ENCODE data around the gene MED10.

MED10 gene

DNA sequence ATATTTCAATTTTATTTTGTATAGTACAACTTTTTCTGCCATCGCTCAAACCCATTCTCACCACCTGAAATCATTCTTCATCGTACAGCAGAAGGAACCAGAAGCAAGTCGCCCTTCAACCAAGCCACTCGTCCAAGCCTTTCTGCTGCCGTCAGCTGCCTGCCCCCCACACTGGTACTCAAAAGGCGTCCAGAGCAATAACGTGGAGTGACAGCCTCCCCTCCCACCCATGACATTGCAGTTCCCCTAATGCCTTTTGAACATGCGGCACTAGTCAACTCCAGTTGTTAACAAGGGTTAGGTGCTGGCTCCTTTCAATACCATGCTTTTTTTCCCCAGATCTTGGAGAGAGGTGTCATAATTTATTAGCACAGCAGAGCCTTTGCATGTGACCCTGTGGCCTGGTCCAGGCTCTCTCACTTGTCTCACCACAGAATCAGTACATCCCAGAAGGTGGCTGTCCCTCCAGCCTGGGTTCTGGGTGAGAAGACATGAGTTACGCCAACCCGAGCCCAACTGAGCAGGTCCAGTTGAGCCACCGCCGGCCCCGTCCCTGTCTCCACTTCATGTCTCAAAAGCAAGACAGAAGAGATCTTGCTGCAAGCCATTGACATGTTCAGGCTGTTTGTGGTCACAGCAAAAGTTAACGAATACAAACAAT is 20.4 kb upstream of the MED10 start:
- DNase-seq (ENCODE audit: low read depth): no peak

DNA sequence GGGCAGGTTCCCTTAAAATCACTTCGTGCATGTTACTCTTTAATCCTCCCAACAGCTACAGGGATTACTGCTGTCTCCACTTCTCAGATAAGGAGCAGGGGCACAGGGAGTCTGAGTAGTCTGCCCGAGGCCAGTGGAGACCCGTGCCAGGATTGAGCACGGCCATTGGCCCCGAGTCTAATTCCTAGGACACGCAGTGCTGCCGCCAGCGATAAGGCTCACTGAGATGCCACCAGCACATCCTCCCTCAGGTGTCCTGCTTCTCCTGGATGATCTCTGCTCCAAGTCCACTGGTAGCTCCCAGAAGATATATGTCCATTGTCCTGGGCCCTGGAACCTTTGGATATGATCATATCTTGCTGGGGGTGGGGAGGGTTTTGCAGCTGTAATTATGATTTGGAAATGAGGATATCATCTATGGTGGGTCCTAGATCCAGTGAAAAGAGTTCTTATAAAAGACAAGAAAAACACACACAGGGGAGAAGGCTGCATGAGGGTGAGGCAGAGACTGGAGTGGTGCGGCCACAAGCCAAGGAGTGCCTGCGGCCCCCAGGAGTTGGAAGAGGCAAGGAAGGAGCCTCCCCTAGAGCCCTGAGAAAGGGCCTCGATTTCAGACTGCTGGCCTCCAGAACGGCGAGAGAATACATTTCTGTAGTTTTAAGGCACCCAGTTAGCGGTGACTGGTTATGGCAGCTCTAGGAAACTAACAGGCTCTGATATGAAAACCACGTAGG is 19.4 kb upstream of the MED10 start:
- DNase-seq (ENCODE audit: low read depth): no peak

DNA sequence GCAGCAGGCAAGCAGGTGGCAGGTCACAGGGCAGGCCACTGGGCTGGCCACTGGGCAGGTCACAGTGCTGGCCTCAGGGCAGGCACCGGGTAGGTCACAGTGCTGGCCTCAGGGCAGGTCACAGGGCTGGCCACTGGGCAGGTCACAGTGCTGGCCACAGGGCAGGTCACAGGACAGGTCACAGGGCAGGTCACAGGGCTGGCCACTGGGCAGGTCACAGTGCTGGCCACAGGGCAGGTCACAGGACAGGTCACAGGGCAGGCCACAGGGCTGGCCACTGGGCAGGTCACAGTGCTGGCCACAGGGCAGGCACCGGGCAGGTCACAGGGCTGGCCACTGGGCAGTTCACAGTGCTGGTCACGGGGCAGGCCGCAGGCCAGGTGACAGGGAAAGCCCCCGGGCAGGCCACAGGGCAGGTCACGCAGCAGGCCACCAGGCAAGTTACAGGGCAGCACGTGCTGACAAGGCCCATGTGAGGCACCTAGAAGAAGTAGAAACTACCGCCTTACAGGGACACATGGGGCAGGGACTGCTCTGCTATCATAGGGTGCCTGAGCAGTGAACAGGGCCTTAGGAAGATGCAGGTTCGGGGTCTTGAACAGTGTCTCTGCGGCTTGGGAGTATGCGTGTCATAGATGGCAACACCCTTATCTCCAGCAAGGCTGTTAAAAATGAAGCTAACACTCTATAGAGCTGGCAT is 18.6 kb upstream of the MED10 start:
- no peak for DNase-seq (ENCODE audit: low read depth)

DNA sequence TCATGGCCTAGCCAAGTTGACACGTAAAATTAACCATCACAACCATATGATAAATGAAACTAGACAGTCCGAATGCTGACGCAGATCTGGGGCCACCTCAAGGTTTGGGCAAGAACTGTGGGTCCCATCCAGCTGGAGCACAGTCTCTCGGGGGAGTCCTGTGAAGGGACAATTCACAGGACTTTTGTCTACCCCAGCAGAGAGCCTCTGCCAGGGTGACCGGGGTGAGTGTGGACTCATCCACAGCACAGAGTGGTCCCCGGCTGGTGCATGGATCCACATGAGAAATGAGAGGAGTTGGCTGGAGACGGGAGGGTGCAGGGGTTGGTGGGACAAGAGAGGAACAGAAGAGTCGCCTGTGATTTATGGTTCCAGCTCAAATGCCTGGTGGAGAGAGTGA is 17.7 kb upstream of the MED10 start:
- no peak for DNase-seq (ENCODE audit: low read depth)

DNA sequence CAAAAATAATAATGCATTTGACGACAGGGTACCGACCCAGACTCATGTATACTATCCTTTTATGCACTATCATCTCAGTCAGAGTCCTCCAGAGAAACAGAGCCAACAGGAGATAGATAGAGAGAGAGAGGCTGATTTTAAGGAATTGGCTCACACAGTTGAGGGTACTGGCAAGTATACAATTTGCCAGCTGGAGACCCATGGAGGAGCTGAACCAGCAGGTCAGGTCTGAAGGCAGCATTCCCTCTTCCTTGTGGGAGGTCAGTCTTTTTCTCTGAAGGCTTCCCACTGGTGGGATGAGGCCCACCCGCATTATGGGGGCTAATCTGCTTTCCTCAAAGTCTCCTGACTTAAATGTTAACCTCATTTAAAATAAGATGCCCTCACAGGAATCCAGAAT is 17.3 kb upstream of the MED10 start:
- no peak for DNase-seq (ENCODE audit: low read depth)

DNA sequence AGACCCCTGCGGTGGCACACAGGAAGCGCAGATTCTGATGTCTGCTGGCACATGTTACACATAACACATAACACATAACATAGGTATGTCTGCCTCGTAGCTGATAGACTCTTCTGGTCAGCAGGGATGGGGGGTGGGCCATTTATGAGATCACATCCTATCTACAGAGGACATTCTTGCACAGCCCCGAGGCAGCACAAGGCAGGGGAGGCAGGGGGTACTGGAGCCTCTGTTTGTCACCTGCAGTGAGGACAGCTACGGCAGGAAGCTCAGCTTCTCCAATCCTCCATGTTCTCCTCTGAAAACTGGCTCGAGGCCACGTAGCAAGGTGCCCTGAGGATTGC is 16.7 kb upstream of the MED10 start:
- DNase-seq (ENCODE audit: low read depth): no peak

DNA sequence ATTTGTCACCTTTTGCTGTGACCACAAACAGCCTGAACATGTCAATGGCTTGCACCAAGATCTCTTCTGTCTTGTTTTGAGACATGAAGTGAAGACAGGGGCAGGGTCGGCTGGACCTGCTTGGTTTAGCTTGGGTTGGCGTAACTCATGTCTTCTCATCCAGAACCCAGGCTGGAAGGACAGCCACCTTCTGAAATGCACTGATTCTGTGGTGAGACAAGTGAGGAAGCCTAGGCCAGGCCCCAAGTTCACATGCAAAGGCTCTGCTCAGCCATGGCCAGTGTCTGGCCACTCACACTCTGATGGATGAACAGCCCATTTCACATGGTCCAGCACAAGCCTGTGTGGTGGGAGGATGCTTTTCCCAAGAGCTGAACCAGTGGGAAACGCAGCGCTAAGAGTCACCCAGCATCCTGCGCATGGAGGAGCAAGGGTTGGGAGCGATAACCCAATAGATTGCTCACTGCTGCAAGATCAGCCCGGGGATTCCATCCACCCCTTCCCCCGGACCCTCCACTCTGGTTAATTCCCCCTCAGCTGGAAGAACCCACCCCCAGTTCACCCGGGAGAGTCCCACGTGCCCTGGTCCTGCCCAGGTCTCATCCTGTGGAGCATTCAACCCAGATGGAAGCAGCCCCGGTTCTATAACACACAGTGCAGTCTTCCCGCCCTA is 16.2 kb upstream of the MED10 start:
- no peak for DNase-seq (ENCODE audit: low read depth)

DNA sequence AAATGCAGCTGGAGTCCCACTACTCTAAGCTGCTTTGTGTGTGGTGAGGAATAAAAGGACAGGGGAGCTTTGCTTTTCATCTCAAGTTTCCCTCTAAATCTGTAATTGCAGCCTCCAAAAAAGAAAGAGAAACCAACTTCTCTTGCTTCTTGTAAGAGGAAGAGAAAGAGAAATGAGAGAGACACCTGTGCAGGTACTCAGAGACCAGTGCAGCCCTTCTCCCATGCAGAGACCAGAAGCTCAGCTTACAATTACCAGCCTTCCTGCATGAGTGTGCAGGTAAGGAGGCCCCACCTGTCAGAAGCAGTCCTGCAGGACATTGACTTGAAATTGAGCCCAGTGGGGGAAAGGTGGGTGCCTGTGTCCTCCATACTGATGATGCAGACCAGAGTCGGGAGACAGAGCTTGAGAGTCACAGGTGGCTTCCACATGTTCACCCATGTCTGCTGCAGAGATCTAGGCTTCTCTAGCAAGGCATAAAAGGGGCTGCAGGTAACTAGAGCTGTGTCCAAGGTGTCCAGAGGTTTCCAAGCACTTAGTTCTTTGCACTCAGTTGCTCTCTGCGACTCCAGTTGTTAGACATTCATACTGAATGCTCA is 15.3 kb upstream of the MED10 start:
- no peak for DNase-seq (ENCODE audit: low read depth)

DNA sequence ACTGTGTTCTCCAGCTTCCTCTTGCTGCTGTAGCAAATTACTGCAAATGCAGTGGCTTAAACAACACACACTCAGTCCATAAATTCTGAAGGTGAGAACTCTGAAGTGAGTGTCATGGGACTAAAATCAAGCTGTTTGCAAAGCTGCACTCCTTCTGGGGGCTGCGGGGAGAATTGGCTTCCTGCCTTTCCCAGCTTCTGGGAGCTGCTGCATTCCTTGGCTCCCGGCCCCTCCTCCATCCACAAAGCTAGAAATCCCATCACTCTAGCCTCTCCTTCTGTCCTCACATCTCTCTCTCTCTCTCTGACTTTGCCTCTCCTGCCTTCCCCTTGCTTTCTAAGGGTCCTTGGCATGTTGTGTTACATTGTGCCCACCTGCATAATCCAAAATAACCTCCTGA is 14.2 kb upstream of the MED10 start:
- no peak for DNase-seq (ENCODE audit: low read depth)

DNA sequence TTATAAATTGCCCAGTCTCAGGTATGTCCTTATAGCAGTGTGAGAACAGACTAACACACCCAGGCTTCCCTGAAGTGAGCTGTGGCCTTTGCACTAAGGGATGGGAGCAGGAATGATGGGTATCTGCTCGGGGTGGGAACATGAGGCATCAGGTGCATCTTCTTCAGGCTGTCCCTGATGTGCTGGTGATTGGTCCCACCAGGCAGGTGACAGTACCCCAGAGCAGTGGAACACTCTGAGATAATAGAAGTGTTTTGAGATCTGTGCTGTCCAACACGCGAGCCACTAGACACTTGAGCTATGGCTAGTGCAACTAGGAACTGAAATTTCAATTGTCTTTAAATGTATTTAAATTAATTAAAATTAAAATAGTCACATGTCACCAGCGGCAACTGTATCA is 12.8 kb upstream of the MED10 start:
- no peak for DNase-seq (ENCODE audit: low read depth)

DNA sequence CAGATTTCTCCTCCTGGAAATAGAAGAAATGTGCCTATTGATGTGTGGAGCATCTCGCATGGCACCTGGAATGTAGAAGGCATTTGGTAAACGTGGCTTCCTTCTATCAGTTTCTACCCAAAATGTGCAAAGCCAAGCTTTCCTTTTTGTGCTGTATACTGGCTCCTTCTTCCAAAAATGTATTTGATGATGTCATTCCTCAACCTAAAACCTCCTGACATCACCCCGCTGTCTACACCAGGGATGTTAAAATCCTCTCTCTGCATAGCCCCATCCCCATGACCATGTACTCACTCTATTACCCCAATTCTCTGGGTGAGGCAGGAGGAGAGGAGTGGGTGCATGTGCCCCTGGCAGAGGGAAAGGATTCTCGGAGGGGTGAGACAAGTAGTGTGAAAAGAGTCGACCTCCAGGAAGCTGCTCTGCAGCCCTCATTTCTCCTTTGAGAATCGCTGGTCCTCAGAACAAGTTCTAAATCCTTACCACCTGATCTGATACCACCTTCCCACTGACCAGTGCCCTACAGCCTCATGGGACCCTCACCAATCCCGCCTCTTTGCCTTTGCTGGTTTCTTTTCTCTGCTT is 11.7 kb upstream of the MED10 start:
- DNase-seq (ENCODE audit: low read depth): no peak

DNA sequence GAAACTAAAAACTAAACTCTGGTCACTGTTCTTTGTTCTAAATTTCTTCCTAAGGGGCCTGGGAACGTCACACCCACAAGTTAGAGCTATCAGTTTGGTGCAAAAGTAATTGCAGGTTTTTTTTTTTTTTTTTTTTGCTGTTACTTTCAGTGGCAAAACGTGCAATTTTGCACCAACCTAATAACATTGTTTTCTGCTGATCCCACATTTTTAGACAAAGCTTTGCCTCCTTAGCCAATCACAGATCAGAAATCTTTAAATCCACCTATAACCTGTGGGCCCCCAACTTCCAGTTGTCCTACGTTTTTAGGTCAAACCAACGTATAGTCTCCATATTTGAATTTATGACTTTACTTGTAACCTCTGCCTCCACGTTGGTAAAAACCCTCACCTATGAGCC is 11.1 kb upstream of the MED10 start:
- no peak for DNase-seq (ENCODE audit: low read depth)

DNA sequence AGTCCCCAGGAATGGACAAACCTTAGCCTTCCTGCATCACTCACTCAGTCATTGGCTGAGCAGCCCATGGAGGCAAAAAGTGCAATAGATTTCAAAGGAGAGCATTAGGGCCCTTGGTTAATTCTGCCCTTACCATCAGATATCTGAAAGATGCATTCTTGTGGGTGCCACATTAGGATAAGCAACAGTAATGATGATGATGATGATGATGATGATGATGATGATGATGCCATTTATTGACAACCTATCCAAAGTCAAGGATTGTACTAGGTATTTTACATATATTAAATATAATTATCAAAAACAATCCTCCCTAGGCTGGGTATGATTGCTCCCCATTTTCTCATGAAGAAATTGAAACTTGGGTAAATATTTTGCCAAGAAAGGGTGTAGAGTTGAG is 9.6 kb upstream of the MED10 start:
- no peak for DNase-seq (ENCODE audit: low read depth)

DNA sequence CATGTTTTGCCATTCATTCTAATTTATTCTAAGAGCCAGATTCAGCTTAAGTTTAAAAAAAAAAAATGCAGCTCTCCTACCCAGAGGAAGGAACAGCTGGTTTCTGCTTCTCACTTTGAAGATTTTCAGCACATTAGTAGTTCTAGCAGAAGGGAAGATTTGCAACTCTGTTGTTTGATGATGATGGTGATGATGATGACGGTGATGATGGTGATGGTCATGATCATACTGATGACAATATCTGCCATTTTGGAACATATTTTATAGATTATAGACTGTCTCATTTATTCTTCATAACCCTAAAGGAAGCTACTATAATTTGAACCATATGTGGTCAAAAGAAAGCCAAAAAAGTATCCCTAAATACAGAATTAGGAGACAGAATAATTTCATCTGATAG is 7.9 kb upstream of the MED10 start:
- DNase-seq (ENCODE audit: low read depth): no peak

DNA sequence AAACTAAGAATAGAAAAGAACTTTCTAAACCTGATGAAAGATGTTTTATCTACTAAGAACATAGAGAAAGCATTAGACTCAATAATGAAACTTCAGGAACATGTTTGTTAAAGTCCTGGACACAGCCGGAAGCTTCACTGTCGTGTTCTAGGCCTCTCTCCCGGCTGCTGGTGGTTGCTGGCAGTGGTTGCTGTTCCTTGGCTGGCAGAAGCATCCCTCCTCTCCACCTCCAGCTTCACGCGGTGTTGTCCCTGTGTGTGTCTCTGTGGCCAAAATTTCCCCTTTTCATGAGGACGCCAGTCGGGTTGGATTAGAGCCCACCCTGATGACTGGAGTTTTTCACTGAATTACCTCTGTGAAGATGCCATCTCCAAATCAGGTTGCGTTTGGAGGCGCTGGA is 6.5 kb upstream of the MED10 start:
- DNase-seq (ENCODE audit: low read depth): no peak

DNA sequence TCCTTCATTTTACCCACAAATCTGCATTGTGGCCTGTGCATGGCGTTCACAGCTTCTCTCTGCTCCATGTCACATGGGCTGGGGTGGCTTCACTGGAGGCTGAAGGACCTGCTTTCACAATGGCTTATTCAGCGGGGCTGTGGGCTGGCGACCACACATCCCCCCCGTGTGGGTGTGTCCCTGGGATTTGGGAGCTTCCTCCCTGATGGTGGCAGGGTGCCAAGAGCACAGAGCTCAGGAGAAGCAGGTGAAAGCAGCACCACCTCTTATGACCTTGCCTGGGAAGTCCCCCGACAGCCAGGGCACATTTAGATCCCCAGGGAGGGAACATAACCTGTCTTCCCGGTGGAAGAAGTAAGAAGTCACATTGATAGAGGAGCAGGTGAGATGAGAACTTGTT is 5.0 kb upstream of the MED10 start:
- no peak for DNase-seq (ENCODE audit: low read depth)

DNA sequence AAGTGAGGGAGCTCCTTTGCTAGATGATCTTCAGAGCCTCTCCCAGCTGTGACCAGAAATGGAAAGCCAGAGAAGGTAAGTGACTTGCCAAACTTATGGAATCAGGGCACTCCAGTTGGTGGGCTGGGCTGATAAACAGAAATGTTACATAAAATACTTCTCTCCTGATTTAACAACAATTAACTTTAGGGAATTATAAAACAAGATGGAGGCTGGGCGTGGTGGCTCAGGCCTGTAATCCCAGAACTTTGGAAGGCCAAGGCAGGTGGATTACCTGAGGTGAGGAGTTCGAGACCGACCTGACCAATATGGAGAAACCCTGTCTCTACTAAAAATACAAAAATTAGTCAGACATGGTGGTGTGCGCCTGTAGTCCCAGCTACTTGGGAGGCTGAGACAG is 899 bp upstream of the MED10 start:
- DNase-seq (ENCODE audit: low read depth): no peak

DNA sequence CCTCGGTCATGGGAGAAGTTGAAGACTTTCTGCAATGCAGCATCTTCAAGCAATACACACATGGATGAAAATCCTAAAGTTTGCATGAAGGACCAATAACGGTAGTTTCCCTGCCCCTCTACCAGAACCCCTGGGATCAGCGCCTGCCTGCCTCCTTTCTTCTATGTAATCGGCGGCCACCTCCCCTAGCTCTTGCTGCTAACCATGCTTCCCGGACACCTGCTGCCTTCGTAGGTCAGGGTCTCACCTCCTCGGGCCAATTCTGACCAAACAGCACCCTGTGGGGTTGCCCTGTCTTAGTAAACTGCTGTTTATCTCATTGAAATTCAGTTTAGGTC is 388 bp upstream of the MED10 start:
- no peak for DNase-seq (ENCODE audit: low read depth)

DNA sequence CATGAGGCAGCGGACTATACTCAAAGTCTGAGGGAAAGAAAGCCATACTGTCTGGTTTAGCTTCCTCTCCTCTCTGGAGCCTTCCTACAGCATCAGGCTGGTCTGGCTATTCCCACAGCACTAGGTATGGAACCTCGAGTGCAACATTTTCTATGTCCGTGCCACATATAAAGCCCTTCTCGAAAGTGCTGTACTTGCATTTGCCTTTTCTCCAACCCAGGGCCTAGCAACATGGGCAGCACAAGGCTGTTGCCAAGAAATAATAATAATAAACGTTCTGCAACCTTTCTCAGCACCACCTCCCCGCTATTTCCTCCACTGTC is 804 bp downstream of the MED10 start:
- no peak for DNase-seq (ENCODE audit: low read depth)

DNA sequence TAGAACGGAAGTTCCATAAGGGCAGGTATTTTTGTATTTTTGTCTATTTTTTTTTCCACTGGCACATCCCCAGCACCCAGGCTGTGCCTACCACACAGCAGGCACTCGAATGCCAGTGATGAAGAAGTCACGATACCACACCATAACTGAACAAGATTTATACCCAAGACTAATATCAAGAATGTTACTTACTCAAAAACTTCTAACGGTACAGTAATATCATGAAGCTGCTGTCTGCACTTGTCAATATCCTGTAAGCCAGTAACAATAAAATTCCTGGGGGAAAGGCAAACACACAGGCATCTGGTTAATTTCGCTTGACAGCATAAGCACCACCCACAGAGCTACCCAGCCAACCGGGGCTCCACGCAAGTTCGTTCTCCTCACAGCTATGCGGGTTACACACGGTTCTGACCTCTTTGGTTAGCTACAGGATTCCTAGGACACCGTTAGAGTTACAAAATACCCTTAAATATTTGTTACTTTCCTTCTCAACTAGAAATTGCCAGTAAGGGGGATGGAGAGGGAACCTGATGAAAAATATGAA is 1.3 kb downstream of the MED10 start:
- no peak for DNase-seq (ENCODE audit: low read depth)

DNA sequence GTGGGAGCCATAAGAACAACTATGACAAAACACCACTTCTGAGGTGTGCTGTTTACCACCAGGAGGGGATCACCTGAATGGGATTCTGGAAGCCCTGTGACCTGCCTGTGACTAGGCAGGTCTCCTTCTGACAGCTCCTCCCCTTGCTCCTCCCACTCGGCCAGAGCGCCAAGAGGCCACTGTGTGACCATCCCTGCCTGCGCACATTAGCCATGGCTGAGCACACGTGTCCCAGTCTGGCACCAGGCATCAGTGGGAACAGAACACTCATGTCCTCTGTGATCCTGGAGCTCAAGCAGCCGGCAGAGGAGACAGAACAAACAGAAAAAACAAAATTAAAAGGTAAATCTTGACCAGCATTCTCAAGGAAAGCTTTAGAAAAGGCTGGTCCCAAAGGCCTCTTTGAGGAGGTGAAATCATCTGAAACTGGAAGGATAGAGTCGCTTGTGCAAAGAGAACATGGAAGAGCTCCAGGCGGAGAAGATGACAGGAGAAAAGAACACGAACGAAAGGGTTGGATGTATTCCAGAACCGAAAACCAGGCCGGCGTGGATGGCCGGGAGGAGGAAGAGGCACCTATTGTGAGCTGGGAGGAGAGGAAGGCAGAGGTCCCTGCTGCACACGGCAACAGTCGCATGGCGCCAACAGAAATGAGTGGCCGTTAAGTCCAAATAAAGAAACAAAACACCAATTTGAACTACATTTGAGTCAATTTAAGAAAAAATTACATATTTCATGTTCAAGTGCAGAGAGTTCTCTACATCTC is 5.1 kb downstream of the MED10 start:
- no peak for DNase-seq (ENCODE audit: low read depth)

Data from activated T-cell treated with anti-CD3 and anti-CD28 coated beads for 24 hours (primary cell).